ENCODE data around the gene ZNF688. TPM values are rescaled to one million over a fixed set of nuclear protein-coding genes. Genes with fewer than 3 reads are reported as not detected.
"Not testable (repeated sequence)": the region's sequence is repeated elsewhere in the genome, so short reads cannot be mapped to it uniquely, and the experiment has no call there.

Gene ZNF688
- total and polyA plus RNA-seq, 2 experiments from 2014 or later = 4.0 to 4.4 TPM

GRCh38 chr16:30592871-30593270 lies 21.4 kb upstream of the ZNF688 start:
- H3K9me2 ChIP-seq (ENCODE audit: insufficient read depth) = no peaks in the 10 kb centered on the region
- H4K20me1 ChIP-seq (replicated peaks; ENCODE audit: insufficient read depth) = 0 out of 2 replicates have a peak, but pooled peaks cover 7% of the 10 kb centered on the region
- no peak overlapping the region for H2AFZ ChIP-seq
- Mint-ChIP-seq H3K27me3 (ENCODE audit: insufficient read depth, low read depth, poor library complexity) (no peaks in the 10 kb centered on the region), H3K4me1 (no peaks in the 10 kb centered on the region), H3K36me3 (ENCODE audit: low read depth) (peaks cover 10% of the 10 kb centered on the region), H3K9me3 (no peaks in the 10 kb centered on the region), H3K4me3 (no peak overlapping the region), H3K27ac (no peak overlapping the region)
- no peak for ATAC-seq
- no peaks in the 10 kb centered on the region for H3K27me3 ChIP-seq (ENCODE audit: insufficient read depth)
- H3K36me3 ChIP-seq (ENCODE audit: insufficient read depth) = no peaks in the 10 kb centered on the region
- no peak overlapping the region for H3K27ac ChIP-seq (ENCODE audit: low read depth)
- no peaks in the 10 kb centered on the region for H3K79me2 ChIP-seq (replicated peaks; ENCODE audit: insufficient read depth)
- no peak overlapping the region for H3K4me2 ChIP-seq
- no peak for TF ChIP-seq EZH2phosphoT487 (IDR thresholded peaks at IDR 0.05; ENCODE audit: unreplicated experiment)
- no peak for TF ChIP-seq POLR2AphosphoS5 (IDR thresholded peaks at IDR 0.05; ENCODE audit: low read depth)
- TF ChIP-seq, protein P1, sequence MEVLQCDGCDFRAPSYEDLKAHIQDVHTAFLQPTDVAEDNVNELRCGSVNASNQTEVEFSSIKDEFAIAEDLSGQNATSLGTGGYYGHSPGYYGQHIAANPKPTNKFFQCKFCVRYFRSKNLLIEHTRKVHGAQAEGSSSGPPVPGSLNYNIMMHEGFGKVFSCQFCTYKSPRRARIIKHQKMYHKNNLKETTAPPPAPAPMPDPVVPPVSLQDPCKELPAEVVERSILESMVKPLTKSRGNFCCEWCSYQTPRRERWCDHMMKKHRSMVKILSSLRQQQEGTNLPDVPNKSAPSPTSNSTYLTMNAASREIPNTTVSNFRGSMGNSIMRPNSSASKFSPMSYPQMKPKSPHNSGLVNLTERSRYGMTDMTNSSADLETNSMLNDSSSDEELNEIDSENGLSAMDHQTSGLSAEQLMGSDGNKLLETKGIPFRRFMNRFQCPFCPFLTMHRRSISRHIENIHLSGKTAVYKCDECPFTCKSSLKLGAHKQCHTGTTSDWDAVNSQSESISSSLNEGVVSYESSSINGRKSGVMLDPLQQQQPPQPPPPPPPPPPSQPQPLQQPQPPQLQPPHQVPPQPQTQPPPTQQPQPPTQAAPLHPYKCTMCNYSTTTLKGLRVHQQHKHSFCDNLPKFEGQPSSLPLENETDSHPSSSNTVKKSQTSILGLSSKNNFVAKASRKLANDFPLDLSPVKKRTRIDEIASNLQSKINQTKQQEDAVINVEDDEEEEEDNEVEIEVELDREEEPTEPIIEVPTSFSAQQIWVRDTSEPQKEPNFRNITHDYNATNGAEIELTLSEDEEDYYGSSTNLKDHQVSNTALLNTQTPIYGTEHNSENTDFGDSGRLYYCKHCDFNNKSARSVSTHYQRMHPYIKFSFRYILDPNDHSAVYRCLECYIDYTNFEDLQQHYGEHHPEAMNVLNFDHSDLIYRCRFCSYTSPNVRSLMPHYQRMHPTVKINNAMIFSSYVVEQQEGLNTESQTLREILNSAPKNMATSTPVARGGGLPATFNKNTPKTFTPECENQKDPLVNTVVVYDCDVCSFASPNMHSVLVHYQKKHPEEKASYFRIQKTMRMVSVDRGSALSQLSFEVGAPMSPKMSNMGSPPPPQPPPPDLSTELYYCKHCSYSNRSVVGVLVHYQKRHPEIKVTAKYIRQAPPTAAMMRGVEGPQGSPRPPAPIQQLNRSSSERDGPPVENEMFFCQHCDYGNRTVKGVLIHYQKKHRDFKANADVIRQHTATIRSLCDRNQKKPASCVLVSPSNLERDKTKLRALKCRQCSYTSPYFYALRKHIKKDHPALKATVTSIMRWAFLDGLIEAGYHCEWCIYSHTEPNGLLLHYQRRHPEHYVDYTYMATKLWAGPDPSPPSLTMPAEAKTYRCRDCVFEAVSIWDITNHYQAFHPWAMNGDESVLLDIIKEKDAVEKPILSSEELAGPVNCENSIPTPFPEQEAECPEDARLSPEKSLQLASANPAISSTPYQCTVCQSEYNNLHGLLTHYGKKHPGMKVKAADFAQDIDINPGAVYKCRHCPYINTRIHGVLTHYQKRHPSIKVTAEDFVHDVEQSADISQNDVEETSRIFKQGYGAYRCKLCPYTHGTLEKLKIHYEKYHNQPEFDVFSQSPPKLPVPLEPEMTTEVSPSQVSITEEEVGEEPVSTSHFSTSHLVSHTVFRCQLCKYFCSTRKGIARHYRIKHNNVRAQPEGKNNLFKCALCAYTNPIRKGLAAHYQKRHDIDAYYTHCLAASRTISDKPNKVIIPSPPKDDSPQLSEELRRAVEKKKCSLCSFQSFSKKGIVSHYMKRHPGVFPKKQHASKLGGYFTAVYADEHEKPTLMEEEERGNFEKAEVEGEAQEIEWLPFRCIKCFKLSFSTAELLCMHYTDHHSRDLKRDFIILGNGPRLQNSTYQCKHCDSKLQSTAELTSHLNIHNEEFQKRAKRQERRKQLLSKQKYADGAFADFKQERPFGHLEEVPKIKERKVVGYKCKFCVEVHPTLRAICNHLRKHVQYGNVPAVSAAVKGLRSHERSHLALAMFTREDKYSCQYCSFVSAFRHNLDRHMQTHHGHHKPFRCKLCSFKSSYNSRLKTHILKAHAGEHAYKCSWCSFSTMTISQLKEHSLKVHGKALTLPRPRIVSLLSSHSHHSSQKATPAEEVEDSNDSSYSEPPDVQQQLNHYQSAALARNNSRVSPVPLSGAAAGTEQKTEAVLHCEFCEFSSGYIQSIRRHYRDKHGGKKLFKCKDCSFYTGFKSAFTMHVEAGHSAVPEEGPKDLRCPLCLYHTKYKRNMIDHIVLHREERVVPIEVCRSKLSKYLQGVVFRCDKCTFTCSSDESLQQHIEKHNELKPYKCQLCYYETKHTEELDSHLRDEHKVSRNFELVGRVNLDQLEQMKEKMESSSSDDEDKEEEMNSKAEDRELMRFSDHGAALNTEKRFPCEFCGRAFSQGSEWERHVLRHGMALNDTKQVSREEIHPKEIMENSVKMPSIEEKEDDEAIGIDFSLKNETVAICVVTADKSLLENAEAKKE (CRISPR knock-in tag; IDR thresholded peaks at IDR 0.05) = no peak
- TF ChIP-seq CREB1 (CRISPR knock-in tag; IDR thresholded peaks at IDR 0.05; ENCODE audit: low read depth) = no peak
- no peak for TF ChIP-seq JUNB (IDR thresholded peaks at IDR 0.05; ENCODE audit: unreplicated experiment)
- TF ChIP-seq NANOG (IDR thresholded peaks at IDR 0.05; ENCODE audit: borderline replicate concordance) = no peak
- TF ChIP-seq ZNF331 (CRISPR knock-in tag; IDR thresholded peaks at IDR 0.05; ENCODE audit: low read depth) = no peak
- no peak for TF ChIP-seq REST (IDR thresholded peaks at IDR 0.05; ENCODE audit: unreplicated experiment)
- TF ChIP-seq ZNF114 (CRISPR knock-in tag; IDR thresholded peaks at IDR 0.05) = no peak
- TF ChIP-seq EZH2 (IDR thresholded peaks at IDR 0.05; ENCODE audit: low read depth, unreplicated experiment) = no peak
- TF ChIP-seq ETS1 (IDR thresholded peaks at IDR 0.05) = no peak
- no peak for TF ChIP-seq STAT1 (IDR thresholded peaks at IDR 0.05; ENCODE audit: unreplicated experiment)
- 0 out of 2 replicates have a peak, but pooled peaks cover 3% of the 10 kb centered on the region for H3F3A ChIP-seq (replicated peaks; ENCODE audit: low read depth)
- no peak for DNase-seq (ENCODE audit: low spot score)
- no peaks in the 10 kb centered on the region for H3K4me1 ChIP-seq (ENCODE audit: insufficient read depth)
- H3K4me3 ChIP-seq = no peak overlapping the region

GRCh38 chr16:30590869-30591268 lies 19.4 kb upstream of the ZNF688 start:
- H3K27ac Mint-ChIP-seq, H3K4me3 Mint-ChIP-seq, ATAC-seq: not testable (repeated sequence)

More at GRCh38 chr16:30590869-30591268, 19.4 kb upstream of the ZNF688 start:
- not testable (repeated sequence) for H4K20me1 ChIP-seq (replicated peaks; ENCODE audit: insufficient read depth); H3K4me3 ChIP-seq; H3K9me3 Mint-ChIP-seq; DNase-seq (ENCODE audit: low spot score); H3K27ac ChIP-seq (ENCODE audit: low read depth); H3K36me3 ChIP-seq (ENCODE audit: insufficient read depth); H3F3A ChIP-seq (replicated peaks; ENCODE audit: low read depth); H3K27me3 Mint-ChIP-seq (ENCODE audit: insufficient read depth, low read depth, poor library complexity); H2AFZ ChIP-seq; H3K4me1 Mint-ChIP-seq; H3K9me2 ChIP-seq (ENCODE audit: insufficient read depth); H3K4me1 ChIP-seq (ENCODE audit: insufficient read depth); H3K27me3 ChIP-seq (ENCODE audit: insufficient read depth); H3K4me2 ChIP-seq
- peaks cover 27% of the 10 kb centered on the region for H3K36me3 Mint-ChIP-seq (ENCODE audit: low read depth)
- peaks cover 14% of the 10 kb centered on the region for H3K79me2 ChIP-seq (replicated peaks; ENCODE audit: insufficient read depth)

All from GM23338 (cell line).